Astrocyte of the spinal cord (primary cell): ENCODE results near the gene HSD3B2.
A peak's percentile ranks its signal among the peaks of the same experiment; 100 is the strongest.

ENCODE experiments used
- DNase-seq: peaks from one replicate; pipeline ENCODE4 v3.0.0; 2011; ENCODE audit warnings: low read depth, low spot score
- H3K4me3 ChIP-seq: 2 replicates; pipeline ENCODE4 v1.5.1; 2011; ENCODE audit warnings: low read depth, mild to moderate bottlenecking, low read length, moderate library complexity
- CTCF ChIP-seq: IDR thresholded peaks from 2 replicates; pipeline ENCODE4 v1.5.1; 2012; ENCODE audit warnings: low read depth, mild to moderate bottlenecking, low read length, inconsistent platforms
- in situ Hi-C: cut with HindIII; loops from 2 replicates; pipeline ENCODE4 v1.10.0; 2017; ENCODE audit warnings: low sequenced_read_pairs

HSD3B2 gene

GRCh38 chr1:119453021-119453420 lies 38.1 kb downstream of the HSD3B2 start:
- in situ Hi-C loops: no loop called here
- TF ChIP-seq CTCF: no peak
- H3K4me3 ChIP-seq: no peak overlapping the region
- DNase-seq: peak; percentile 47

GRCh38 chr1:119462964-119463363 lies 48.0 kb downstream of the HSD3B2 start:
- DNase-seq: no peak
- no peak for TF ChIP-seq CTCF
- in situ Hi-C loops: no loop called here
- H3K4me3 ChIP-seq: no peak overlapping the region

- TF ChIP-seq CTCF: no peak
- in situ Hi-C loops: no loop called here
- no peak for DNase-seq
- no peak overlapping the region for H3K4me3 ChIP-seq
Measured at GRCh38 chr1:119463569-119463968, 48.6 kb downstream of the HSD3B2 start.

GRCh38 chr1:119466445-119466844 lies 51.5 kb downstream of the HSD3B2 start:
- TF ChIP-seq CTCF: no peak
- no peak overlapping the region for H3K4me3 ChIP-seq
- no peak for DNase-seq
- in situ Hi-C loops: no loop called here

- no peak for TF ChIP-seq CTCF
- no peak for DNase-seq
- in situ Hi-C loops: no loop called here
- no peak overlapping the region for H3K4me3 ChIP-seq
Measured at GRCh38 chr1:119467219-119467618, 52.3 kb downstream of the HSD3B2 start.

GRCh38 chr1:119467857-119468668 lies 53.1 kb downstream of the HSD3B2 start:
- no peak for DNase-seq
- TF ChIP-seq CTCF: no peak
- in situ Hi-C loops: no loop called here
- no peak overlapping the region for H3K4me3 ChIP-seq
